SIG-M5 treated with dmso at 0.1 percent for 504 hours (cell line): ENCODE measurements around the gene PRIM2.
"Not testable (repeated sequence)": the region's sequence is repeated elsewhere in the genome, so short reads cannot be mapped to it uniquely, and the experiment has no call there.

Experiments
- DNase-seq: peaks from one replicate; lab custom pipeline; 2025; ENCODE audit not compliant: unreplicated experiment; lab: John Stamatoyannopoulos, UW

Gene PRIM2

GRCh38 chr6:57317060-57317943 is at the start of gene PRIM2:
PRIM2 (plus strand) TSS chr6:57317630; CDS start chr6:57318446, 816 bp downstream.
- peak; percentile 84 for DNase-seq

- no peak for DNase-seq
These were observed 49.2 kb upstream of the PRIM2 start for GRCh38 chr6:57268294-57268640.

- not testable (repeated sequence) for DNase-seq
These were observed 43.2 kb upstream of the PRIM2 start for GRCh38 chr6:57274113-57274824.

- DNase-seq = no peak
These were observed 42.0 kb upstream of the PRIM2 start for GRCh38 chr6:57275384-57275783.

- no peak for DNase-seq
These were observed 40.5 kb upstream of the PRIM2 start for GRCh38 chr6:57276946-57277345.

DNA sequence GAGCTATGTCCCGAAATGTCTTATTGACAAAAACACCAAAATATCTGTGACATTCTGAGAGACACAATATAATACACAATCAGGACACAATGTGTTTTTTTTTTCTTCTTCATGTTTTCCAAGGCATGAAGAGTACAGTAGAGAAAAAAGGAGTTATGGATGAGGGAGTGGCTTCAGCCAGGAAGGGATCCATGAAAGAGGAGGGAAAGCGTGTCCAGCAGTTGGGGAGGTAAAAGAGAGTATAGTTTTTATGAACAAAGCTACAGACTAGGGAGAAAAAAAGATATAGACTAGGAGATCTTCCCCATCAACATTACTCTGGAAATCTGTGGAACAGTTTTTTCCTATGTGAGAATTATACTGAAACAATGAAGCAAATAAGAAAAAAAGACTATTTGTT is 38.9 kb upstream of the PRIM2 start:
- DNase-seq = no peak

DNA sequence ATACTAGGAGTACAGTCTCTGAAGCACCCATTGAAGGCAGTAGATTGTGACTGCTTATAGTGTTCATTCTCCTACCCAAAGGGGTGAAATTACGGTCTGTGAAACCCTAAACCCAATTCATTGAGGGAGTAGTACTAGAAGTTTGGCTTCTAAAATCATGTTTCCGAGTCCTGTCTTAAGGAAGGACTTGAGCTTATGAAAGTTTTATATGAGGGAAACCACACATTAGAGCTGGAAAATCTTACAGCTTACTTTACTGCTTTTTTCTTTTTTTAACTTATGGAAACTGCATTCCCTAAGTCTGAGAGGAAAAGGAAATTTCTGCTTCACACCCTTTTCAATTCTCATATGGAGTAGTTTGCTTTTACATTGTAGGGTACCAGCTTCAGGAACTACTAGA is 38.4 kb upstream of the PRIM2 start:
- no peak for DNase-seq

GRCh38 chr6:57283106-57283505 is 34.3 kb upstream of the PRIM2 start:
- DNase-seq = no peak

- DNase-seq = no peak
These were observed 33.4 kb upstream of the PRIM2 start for GRCh38 chr6:57283911-57284455.

- DNase-seq = not testable (repeated sequence)
These were observed 29.3 kb upstream of the PRIM2 start for GRCh38 chr6:57288136-57288535.

DNA sequence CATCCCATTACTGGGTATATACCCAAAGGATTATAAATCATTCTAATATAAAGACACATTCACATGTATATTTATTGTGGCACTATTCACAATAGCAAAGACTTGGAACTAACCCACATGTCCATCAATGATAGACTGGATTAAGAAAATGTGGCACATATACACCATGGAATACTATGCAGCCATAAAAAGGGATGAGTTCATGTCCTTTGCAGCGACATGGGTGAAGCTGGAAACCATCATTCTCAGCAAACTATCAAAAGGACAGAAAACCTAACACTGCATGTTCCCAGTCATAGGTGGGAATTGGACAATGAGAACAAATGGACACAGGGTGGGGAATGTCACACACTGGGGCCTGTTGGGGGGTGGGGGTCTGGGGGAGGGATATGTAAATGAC is 24.0 kb upstream of the PRIM2 start:
- not testable (repeated sequence) for DNase-seq

DNA sequence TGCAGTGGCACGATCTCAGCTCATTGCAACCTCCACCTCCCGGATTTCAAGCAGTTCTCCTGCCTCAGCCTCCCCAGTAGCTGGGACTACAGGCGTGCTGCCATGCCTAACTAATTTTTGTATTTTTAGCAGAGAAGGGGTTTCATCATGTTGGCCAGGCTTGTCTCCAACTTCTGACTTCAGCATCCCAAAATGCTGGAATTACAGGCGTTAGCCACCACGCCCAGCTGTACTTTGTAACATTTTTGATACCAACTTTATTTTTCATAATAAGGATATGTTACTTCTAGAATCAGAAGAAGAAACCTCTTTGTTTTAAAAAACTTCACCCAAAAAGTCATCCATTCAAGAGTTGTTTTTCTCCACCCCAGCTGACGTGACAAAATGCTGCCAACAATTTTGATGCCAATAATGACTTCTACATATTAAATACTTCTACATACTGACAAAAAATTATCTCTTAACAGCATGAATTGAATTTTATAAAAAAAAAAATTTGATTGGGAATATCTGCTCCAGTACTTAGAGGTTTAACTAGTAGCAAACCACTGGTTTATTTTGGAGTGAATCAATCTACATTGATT is 22.5 kb upstream of the PRIM2 start:
- no peak for DNase-seq

GRCh38 chr6:57297505-57297904 is 19.9 kb upstream of the PRIM2 start:
- no peak for DNase-seq

DNA sequence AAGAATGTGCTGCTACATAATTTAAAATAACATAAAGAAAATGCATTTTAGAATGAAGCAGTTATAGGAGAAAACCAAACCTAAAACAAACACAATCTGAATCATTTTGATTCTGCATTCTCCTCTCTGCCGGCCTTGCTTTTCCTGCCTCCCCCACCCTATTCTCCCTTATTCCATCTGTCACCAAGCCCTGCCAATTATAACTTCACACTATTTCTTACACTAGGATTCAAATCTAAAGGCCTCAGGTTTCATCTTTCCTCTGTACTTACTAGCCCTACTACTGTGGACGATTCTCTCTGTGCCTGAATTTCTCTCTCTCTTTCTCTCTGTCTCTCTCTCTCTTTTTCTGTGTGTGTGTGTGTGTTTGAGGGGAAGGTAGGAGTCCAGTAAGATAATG is 18.7 kb upstream of the PRIM2 start:
- DNase-seq = no peak

GRCh38 chr6:57301757-57302156 is 15.7 kb upstream of the PRIM2 start:
- DNase-seq = no peak

DNA sequence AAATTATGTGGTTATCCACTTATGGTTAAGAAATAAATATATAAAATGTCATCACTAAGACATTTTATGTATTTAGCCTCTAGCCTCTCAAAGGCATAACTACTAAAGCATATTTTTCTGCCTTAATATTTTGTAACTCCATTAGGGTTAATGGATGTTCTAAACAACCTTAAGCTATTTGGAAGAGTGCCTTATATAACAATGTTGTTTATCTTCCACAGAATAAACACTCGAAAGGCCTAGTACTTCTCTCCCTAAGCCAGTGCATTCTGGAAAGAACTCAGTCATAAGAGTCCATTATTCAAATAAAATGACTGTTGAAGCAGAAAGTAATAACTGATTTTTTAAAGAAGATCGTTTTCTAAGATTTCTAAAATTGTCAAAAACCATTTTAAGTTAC is 15.0 kb upstream of the PRIM2 start:
- DNase-seq = no peak

DNA sequence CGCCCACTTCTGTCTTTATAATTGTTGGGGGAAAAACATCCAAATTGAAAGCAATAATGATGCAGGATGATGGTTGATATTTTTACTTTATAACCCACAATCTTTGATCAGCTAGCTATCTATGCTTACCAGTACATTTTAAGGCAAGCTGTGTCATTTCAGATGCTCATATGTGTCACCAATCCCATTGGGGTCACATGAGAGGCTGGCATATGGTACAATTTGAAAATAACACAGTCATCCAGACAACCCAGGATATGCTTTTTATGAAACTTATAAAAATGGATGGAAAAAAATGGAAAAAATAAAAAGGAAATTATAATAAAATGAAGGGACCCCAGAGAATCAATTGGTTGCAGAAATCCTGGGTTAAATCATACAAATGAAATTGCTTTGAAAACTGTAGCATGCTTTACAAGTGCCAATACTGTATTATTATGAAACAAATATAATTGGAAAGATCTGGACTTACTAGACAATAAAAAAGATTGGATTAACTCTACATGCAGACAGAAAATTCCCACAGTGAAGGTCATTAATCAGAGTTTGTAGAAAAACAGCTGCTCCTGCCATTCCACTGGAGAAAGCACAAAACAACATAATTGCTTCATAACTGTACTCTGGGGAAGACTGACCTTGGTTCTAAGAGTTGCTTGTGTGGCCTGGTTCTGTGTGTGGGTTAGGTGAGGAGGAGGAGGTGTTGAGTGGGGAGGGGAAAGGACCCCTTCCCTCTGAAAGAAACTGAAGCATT is 13.3 kb upstream of the PRIM2 start:
- no peak for DNase-seq

- no peak for DNase-seq
These were observed 12.3 kb upstream of the PRIM2 start for GRCh38 chr6:57305107-57305506.

DNA sequence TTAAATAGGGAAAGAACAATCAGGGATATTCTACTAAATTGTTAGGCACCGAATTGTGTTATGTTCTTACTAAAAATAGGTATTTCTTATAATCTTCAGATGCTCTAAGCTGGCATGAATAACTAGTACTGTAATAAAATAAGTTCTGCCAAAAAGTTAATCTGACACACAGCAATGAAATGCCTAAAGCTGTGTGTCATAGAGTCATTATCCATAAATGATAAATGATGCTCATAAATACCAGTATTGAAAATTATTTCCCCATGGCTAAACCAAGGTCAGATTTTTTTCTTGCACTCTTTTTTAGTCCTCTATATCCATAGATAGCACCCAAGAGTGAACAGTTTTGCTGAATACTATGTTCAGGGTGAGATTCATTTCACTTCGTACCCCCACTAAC is 11.7 kb upstream of the PRIM2 start:
- DNase-seq = no peak

GRCh38 chr6:57306273-57306672 is 11.2 kb upstream of the PRIM2 start:
- DNase-seq = no peak

GRCh38 chr6:57307850-57308249 is 9.6 kb upstream of the PRIM2 start:
- no peak for DNase-seq
